GM10248 (cell line): Measurements from ENCODE around the gene OSBPL8.
"Not testable (repeated sequence)": the region's sequence is repeated elsewhere in the genome, so short reads cannot be mapped to it uniquely, and the experiment has no call there.

ENCODE experiments used
- CTCF ChIA-PET: fragments of 300-600 bp; sonication (Branson Sonifier 250); formaldehyde crosslinking; extraction: SDS; loops from one replicate; lab custom pipeline; 2021; ENCODE audit warnings: antibody characterized with exemption; lab: Yijun Ruan, JAX
- POLR2A ChIA-PET: fragments of 350-650 bp; sonication (Branson Sonifier 250); formaldehyde crosslinking; extraction: SDS; loops from one replicate; lab custom pipeline; 2020; ENCODE audit warnings: antibody characterized with exemption; lab: Yijun Ruan, JAX
- DNase-seq: peaks from one replicate; pipeline ENCODE4 v3.0.0; 2012; ENCODE audit errors: extremely low spot score
- TF ChIP-seq, protein P1 (sequence below): IDR thresholded peaks from 2 replicates; pipeline ENCODE4 v1.5.1; 2012; ENCODE audit warnings: mild to moderate bottlenecking, low read depth; ENCODE audit errors: extremely low read depth, missing control alignments, control extremely low read depth

OSBPL8 gene

DNA sequence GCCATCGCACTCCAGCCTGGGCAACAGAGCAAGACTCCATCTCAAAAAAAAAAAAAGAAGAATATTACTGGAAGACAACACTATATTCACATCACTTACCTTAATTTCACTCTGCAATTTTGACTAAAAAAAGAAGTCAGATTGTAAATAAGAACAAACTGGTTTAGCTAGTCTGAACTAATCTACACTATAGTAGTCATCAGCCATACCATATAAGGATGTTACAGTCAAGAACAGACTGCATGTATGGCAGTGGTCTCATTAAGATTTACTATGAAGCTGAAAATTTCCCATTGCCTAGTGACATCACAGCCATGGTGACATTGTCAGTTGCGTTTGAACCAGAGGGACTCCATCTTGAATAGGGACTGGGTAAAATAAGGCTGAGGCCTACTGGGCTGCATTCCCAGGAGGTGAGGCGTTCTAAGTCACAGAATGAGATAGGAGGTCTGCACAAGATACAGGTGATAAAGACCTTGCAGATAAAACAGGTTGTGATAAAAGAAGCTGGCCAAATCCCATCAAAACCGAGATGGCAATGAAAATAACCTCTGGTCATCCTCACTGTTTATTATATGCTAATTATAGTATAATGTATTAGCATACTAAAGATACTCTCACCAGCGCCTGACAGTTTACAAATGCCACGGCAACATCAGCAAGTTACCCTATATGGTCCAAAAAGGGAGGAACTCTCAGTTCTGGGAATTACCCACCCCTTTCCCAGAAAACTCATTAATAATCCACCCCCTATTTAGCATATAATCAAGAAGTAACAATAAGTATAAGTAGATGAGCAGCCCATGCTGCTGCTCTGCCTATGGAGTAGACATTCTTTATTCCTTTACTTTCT, 51.2 kb downstream of the OSBPL8 start:
- CTCF ChIA-PET: no interaction called here
- DNase-seq: no peak
- TF ChIP-seq, protein P1, sequence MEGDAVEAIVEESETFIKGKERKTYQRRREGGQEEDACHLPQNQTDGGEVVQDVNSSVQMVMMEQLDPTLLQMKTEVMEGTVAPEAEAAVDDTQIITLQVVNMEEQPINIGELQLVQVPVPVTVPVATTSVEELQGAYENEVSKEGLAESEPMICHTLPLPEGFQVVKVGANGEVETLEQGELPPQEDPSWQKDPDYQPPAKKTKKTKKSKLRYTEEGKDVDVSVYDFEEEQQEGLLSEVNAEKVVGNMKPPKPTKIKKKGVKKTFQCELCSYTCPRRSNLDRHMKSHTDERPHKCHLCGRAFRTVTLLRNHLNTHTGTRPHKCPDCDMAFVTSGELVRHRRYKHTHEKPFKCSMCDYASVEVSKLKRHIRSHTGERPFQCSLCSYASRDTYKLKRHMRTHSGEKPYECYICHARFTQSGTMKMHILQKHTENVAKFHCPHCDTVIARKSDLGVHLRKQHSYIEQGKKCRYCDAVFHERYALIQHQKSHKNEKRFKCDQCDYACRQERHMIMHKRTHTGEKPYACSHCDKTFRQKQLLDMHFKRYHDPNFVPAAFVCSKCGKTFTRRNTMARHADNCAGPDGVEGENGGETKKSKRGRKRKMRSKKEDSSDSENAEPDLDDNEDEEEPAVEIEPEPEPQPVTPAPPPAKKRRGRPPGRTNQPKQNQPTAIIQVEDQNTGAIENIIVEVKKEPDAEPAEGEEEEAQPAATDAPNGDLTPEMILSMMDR: no peak
- POLR2A ChIA-PET: no interaction called here

GRCh38 chr12:76506149-76506548, 53.4 kb downstream of the OSBPL8 start:
- ChIA-PET CTCF (interaction anchor here (1.3 to 1.7 kb wide), 2 partner anchors 21 to 33 kb away, joined by 3 to 4 read pairs; no protein-coding TSS in a partner anchor), POLR2A (no interaction called here)
- DNase-seq: no peak
- TF ChIP-seq, protein P1: no peak

DNA sequence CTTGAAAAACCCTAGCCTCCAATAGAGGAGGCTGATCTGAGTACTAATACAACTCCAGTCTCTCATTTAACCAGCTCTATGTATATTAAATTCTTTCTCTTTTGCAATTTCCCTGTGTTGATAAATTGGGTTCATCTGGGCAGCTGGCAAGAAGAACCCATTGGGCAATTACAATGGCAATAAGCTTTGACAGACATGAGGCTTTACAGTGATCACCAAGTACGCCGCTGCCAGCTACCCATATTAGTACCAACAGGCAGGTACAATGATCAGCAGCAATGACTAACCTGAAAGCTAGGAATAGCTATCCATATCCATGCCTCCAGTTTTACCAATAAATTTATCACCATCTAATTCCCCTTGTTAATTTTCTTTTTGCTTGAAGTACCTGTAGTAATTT, 54.5 kb downstream of the OSBPL8 start:
- no peak for DNase-seq
- TF ChIP-seq, protein P1: no peak
- ChIA-PET POLR2A (no interaction called here), CTCF (interaction anchor here (1.3 to 1.7 kb wide), 2 partner anchors 22 to 32 kb away, joined by 3 to 4 read pairs; no protein-coding TSS in a partner anchor)

- ChIA-PET POLR2A (no interaction called here), CTCF (no interaction called here)
- TF ChIP-seq, protein P1: no peak
- DNase-seq: no peak
Observed at GRCh38 chr12:76504606-76505005, 55.0 kb downstream of the OSBPL8 start.

- TF ChIP-seq, protein P1: no peak
- ChIA-PET POLR2A (no interaction called here), CTCF (interaction anchor here (1.0 kb wide), 1 partner anchor 29 kb away, joined by 3 read pairs; no protein-coding TSS in a partner anchor)
- no peak for DNase-seq
Observed at GRCh38 chr12:76503957-76504356, 55.6 kb downstream of the OSBPL8 start.

DNA sequence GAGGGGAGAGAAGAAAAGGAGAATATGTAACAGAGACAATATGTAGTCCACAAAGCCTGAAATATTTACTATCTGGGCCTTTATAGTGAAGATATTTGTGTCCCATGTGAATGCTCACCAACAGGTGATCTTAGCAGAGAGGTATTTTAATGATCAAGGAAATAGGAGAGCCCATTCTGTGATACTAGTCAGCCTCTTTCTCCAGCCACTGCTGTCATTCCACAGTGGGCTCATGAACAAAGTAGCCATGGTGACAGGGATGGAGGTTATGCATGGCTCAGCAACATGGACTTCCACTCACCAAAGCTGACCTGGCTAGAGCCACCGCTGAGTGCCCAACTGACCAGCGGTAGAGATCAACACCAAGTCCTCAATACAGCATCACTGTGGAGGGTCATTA, 58.2 kb downstream of the OSBPL8 start:
- CTCF ChIA-PET: no interaction called here

DNA sequence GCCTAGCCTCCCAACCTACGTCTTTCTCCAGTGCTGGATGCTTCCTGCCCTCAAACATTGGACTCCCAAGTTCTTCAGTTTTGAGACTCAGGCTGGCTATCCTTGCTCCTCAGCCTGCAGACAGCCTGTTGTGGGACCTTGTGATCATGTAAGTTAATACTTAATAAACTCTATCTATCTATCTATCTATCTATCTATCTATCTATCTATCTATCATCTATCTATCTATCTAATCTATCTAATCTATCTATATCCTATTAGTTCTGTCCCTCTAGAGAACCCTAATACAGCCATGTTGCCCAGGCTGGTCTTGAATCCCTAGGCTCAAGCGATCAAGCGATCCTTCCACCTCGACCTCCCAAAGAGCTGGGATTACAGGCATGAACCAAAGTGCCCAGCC, 60.4 kb downstream of the OSBPL8 start:
- DNase-seq, POLR2A ChIA-PET: not testable (repeated sequence)
- CTCF ChIA-PET: interaction anchor here (1.1 to 1.2 kb wide), 2 partner anchors 14 to 15 kb away, joined by 3 to 4 read pairs; no protein-coding TSS in a partner anchor

More for the DNA sequence above, 58.2 kb downstream of the OSBPL8 start:
- TF ChIP-seq, protein P1: no peak
- no peak for DNase-seq
- POLR2A ChIA-PET: no interaction called here
